Muscle of arm (tissue), 14 donors: Measurements from ENCODE around the gene ARMS2. TPM values are rescaled to one million over a fixed set of nuclear protein-coding genes. Genes with fewer than 3 reads are reported as not detected.

ENCODE experiments used
- DNase-seq: peaks from one replicate; pipeline ENCODE4 v3.0.0-alpha.2; 2013
- long read RNA-seq, 11 donors: transcript quantifications; one replicate each; lab custom pipeline, GENCODE V29; 2026
- polyA plus RNA-seq, 12 donors: library from polyadenylated mRNA; unstranded; fragments of 120-200 nt; gene quantifications; one replicate each; pipeline ENCODE4 v1.2.1, GENCODE V29; 2013; ENCODE audit not compliant: insufficient read length in 12 of 12

Gene ARMS2
- under 1 TPM in 2 of 12 donors, not detected in 10; 0.21 to 0.23 TPM for polyA plus RNA-seq
- long read RNA-seq, donor 1, result 0 reads
- long read RNA-seq, donor 2, result 0 reads
- long read RNA-seq, donor 3, result 0 reads
- long read RNA-seq, donor 4, result 0 reads
- long read RNA-seq, donor 5, result 0 reads
- long read RNA-seq, donor 6, result 0 reads
- long read RNA-seq, donor 7, result 0 reads
- long read RNA-seq, donor 8, result 0 reads
- long read RNA-seq, donor 9, result 0 reads
- long read RNA-seq, donor 10, result 0 reads
- long read RNA-seq, donor 11, result 0 reads

- DNase-seq, result no peak
Measured at GRCh38 chr10:122454603-122455080, at the start of gene ARMS2. TSS of gene ARMS2 (plus strand) at chr10:122454653. CDS start at chr10:122454728, 75 bp downstream.

GRCh38 chr10:122407375-122408125 lies 46.9 kb upstream of the ARMS2 start:
- no peak for DNase-seq

- no peak for DNase-seq
Measured at GRCh38 chr10:122413327-122413726, 41.1 kb upstream of the ARMS2 start.

- DNase-seq, result no peak
Measured at GRCh38 chr10:122417667-122418066, 36.8 kb upstream of the ARMS2 start.

GRCh38 chr10:122419016-122419415 lies 35.4 kb upstream of the ARMS2 start:
- no peak for DNase-seq

DNA sequence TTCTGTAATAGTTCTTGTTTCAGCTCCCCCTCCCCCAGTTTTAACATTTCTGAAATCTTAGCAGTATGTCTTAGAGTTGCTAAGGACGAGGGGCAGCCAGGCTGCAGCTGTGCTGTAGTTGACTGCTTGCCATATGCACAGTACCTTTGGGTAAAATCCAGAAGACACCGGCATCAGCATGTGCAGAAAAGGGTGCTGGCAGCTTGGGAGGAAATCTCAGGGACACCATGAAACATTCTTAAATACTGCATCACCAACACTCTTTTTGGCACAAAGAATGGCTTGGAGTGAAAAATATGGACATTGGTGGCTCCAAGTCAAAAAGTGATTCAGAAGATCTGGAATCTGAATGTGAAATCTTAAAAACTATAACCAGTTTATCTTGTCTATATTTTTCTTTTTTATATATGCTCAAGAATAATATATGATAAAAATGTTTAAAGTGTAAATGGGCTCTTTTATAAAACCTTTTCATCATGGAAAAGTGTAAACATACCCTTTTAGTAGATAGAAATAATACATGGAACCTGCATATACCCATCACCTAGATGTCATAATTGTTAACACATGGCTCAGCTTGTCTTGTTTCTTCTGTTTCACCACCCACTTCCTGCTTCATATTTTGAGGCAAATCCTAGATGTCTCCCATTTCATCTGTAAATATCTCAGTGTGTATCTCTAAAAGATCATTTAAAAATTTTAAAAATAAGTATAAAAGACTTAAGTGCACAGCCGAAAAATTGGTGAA lies 34.4 kb upstream of the ARMS2 start:
- DNase-seq, result peak; percentile 54

DNA sequence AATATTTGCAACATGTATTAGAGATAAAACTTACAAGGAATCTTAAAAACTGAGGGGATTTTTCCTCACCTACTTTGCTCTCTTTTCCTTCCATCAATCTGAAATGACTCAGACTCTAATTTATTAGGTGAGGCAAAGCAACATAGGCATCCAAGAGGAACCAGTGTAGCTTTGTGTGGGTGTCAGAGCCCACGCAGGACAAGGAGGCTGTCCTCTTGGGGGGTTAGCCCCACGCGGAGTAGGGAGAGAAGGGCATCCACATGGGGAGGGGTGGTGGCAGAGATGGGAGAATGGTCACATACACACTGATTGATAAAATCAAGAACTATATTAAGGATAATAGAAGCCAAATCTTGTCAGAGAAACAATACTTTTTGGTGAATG lies 33.8 kb upstream of the ARMS2 start:
- no peak for DNase-seq

DNA sequence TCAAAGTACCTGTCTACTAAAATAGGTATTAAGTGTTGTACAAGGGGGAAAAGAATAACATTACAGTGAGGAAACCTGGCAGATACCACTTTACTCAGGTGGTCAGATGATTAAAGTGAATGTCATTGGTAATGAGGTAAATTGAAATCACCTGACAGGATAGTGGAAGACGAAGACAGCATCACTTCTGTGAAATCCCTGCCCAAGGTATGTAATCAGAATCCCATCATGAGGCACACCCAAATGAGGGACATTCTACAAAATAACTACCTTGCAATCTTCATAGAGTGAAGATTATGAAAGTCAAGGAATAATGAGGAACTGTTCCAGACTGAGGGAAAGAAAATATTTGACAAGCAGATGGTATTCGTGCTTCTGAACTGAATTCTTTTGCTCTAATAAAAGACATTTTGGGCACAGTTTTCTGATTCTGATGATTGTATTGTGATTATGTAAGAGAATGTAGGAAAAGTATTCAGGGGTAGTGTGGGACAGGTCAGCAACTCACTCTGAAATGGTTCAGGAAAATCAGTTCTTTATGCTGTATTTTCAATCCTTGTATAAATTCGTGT lies 33.3 kb upstream of the ARMS2 start:
- no peak for DNase-seq

DNA sequence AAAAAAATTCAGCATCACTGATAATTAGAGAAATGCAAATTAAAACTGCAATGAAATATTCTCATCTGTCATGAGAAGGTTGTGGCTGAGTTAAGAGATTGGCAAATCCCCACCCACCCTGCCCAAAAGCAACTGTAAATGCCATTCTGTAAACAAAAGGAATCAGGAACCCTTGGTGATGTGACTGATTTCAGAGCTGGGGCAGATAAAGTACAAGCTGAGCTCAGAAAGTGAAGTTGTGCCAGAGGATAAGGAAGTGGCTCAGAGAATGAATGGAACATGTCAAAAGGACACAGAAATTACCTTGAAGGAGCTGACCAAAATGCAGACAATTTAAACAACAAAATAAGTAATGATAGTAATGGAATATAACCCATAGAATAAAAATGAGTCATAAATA lies 32.7 kb upstream of the ARMS2 start:
- no peak for DNase-seq

GRCh38 chr10:122422266-122422989 lies 32.0 kb upstream of the ARMS2 start:
- DNase-seq, result no peak

DNA sequence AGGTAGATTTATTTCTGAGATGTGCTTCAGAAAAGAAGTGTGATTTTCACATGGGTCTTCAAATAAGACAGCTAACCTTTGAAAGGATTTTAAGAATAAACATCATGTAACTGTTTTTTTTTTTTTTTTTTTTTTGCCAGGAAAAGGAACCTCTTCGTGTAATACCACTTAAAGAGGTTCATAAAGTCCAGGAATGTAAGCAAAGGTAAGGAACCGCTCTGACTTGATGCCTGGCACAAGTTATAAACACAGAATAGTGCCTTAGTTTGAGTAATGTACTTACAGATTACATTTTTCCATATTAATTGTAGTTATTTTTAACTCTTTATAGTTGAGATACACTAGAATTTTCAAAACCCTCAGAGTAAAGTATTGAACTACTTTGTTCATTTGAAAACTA lies 30.4 kb upstream of the ARMS2 start:
- no peak for DNase-seq

DNA sequence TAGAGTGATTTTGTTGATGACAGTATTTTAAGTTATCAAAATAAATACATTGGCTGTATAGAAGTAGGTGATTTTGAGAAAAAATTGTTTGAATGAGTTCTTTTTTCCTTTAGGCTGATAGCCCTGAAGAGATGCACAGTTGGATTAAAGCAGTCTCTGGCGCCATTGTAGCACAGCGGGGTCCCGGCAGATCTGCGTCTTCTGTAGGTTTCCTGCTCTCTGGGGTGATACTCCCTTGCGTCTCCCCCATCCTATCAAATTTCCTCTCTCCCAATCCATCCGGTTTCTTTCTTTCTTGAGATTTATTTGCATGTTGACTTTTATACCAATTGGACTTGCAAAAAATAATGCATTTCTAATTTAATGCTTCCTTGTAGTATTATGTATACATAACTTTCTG lies 27.6 kb upstream of the ARMS2 start:
- DNase-seq, result no peak

- DNase-seq, result no peak
Measured at GRCh38 chr10:122427280-122427679, 27.2 kb upstream of the ARMS2 start.

DNA sequence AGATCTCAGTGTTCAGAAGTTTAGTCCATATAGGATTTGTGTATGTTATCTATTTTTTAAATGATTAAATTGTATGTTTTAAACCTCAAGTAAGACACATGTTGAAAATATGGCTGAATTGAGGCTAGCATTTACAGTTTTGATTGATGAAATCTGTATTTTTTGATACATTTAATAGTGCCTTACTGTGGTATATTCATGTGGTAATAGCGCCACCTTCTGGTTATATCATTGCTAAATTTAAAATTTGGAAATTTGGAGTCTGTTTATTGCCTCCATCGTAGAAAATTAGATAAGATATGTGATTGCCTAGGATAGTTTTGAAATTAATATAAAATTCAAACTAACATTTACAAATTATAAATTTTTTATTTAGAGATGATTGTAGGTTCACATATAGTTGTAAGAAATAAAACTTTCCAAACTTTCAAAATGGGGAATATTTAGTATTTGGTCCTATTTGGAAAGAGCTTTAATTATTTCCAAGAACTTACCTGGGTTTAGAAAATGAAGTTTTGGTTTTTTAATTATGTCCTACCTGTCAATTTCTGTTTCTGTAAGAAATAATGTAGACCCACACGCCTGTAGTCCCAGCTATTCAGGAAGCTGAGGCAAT lies 19.1 kb upstream of the ARMS2 start:
- DNase-seq, result peak; percentile 60

- DNase-seq, result no peak
Measured at GRCh38 chr10:122441961-122442360, 12.5 kb upstream of the ARMS2 start.

- no peak for DNase-seq
Measured at GRCh38 chr10:122445469-122445868, 9.0 kb upstream of the ARMS2 start.

GRCh38 chr10:122445904-122446303 lies 8.5 kb upstream of the ARMS2 start:
- DNase-seq, result no peak

DNA sequence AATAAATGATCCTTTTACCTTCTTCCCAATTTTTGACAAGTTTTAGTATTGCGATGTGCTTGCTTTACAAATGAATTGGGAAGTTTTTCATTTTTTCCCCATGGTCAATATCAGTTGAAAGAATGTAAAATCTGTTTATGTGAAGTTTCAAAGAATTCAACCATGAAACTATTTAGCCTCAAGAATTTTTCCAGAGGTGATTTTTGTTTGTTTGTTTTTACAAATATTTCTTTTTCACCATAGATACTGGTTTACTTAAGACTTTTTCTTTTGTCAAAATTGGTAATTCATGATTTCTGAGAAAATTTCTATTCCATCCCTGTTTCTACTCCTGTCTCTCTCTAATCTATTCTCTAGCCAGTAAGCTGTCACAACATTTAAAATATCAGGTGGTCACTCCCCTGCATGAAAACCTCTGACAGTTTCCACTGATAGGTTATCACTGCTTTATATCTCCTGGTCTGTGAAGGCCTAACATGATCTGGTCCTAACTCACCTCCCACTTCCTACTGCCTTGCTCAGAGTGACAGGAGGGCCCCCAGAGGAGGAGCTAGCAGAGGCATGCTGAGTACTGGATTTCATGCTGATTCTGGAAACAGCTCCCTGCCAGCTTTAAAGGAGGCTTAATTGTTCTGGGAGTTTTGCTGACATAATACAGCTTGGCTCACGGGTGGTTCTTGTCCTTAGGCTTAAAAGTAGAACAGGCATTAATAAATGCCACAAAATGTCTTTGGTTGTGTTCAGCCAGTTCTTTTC lies 7.6 kb upstream of the ARMS2 start:
- DNase-seq, result no peak

- DNase-seq, result no peak
Measured at GRCh38 chr10:122448600-122448999, 5.9 kb upstream of the ARMS2 start.

DNA sequence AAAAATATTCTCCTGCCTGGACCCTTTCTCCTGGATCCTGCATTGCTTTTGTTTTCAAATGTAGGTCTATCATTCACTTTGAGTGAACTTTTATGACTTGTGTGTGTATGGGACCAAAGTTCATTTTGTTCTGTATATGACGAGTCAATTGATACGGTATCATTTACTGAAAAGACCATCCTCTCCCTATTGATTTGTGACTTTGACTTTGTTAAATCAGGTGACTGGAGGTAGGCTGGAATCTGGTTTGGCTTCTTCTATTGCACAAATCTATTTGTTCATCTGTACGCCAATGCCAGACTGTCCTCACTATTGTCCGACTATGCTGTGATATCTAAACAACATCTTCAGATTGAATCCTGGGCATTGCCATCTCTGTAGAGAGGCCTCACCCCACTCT lies 5.3 kb upstream of the ARMS2 start:
- DNase-seq, result no peak
